ENCODE data around the gene CMIP. TPM values are rescaled to one million over a fixed set of nuclear protein-coding genes. Genes with fewer than 3 reads are reported as not detected.

CMIP gene
- polyA plus RNA-seq, 1 of the 3 experiments (the other 2 are of a cell fraction), result 5.4 TPM

- 96% methylated on average over 7 of the region's 7 CpGs for WGBS (ENCODE audit: low lambda C conversion rate)
- H3K4me2 ChIP-seq, result no peak overlapping the region
- no peaks in the 10 kb centered on the region for H3K9me3 ChIP-seq
- H3K4me1 ChIP-seq (ENCODE audit: control insufficient read depth in 1 of 2, insufficient read depth in 2 of 2, low read depth in 1 of 2, low read length in 1 of 2), result peaks cover 6 to 11% of the 10 kb centered on the region in 2 experiments; a peak in 3 of 4 replicates
- TF ChIP-seq RXRA (IDR thresholded peaks at IDR 0.05; ENCODE audit: borderline replicate concordance, low read depth) (no peak), FOXJ3 (CRISPR knock-in tag; IDR thresholded peaks at IDR 0.05) (no peak), CHD2 (IDR thresholded peaks at IDR 0.05; ENCODE audit: low read length, partially characterized antibody) (no peak), USF1 (IDR thresholded peaks at IDR 0.05; ENCODE audit: borderline replicate concordance, low read depth) (no peak), TEAD4 (IDR thresholded peaks at IDR 0.05; ENCODE audit: borderline replicate concordance, insufficient read depth) (no peak), GATA2 (CRISPR knock-in tag; IDR thresholded peaks at IDR 0.05) (no peak), FOXM1 (IDR thresholded peaks at IDR 0.05; ENCODE audit: low read depth) (no peak), REST (IDR thresholded peaks at IDR 0.05; ENCODE audit: low read depth, low read length) (no peak), IRF3 (IDR thresholded peaks at IDR 0.05; ENCODE audit: low read depth, low read length) (no peak)
- H3K9ac ChIP-seq, result no peak overlapping the region
- no peaks in the 10 kb centered on the region for H3K79me2 ChIP-seq (ENCODE audit: insufficient read depth)
- H2AFZ ChIP-seq (ENCODE audit: low read depth), result no peak overlapping the region
- no peak overlapping the region for H3K27ac ChIP-seq (ENCODE audit: low read depth in 2 of 2, low read length in 1 of 2)
- peaks cover 0 to under 1% of the 10 kb centered on the region in 2 experiments for H3K36me3 ChIP-seq (replicated peaks in 1 of 2; ENCODE audit: control insufficient read depth in 1 of 2, insufficient read depth in 2 of 2, low read length in 1 of 2)
- no peaks in the 10 kb centered on the region for H3F3A ChIP-seq (replicated peaks; ENCODE audit: insufficient read depth)
- POLR2A ChIA-PET, result no interaction called here
- no peaks in the 10 kb centered on the region for H4K20me1 ChIP-seq (ENCODE audit: insufficient read depth)
- CTCF ChIA-PET, result interaction anchor here (0.8 to 2.8 kb wide), 7 partner anchors 8 to 349 kb away, joined by 3 to 9 read pairs (median 3); no protein-coding TSS in a partner anchor
- H3K27me3 ChIP-seq (ENCODE audit: insufficient read depth), result no peaks in the 10 kb centered on the region
- H3K9me2 ChIP-seq, result no peaks in the 10 kb centered on the region
- H3K4me3 ChIP-seq (ENCODE audit: low read depth in 2 of 2, low read length in 1 of 2), result no peak overlapping the region
- DNase-seq, result no peak
Observed at GRCh38 chr16:81714583-81714982, 270.0 kb downstream of the CMIP start.

Measured in SK-N-SH (cell line).